ENCODE data around the gene NBPF11.
"Not testable (repeated sequence)": the region's sequence is repeated elsewhere in the genome, so short reads cannot be mapped to it uniquely, and the experiment has no call there.

The NBPF11 gene

GRCh38 chr1:148151911-148152656 is at the start of gene NBPF11:
NBPF11 (minus strand) TSS chr1:148152281; CDS start chr1:148127003, 25,278 bp downstream.
- peak; percentile 66 to 76 for DNase-seq (ENCODE audit: low read depth in 1 of 2, low spot score in 1 of 2)

DNA sequence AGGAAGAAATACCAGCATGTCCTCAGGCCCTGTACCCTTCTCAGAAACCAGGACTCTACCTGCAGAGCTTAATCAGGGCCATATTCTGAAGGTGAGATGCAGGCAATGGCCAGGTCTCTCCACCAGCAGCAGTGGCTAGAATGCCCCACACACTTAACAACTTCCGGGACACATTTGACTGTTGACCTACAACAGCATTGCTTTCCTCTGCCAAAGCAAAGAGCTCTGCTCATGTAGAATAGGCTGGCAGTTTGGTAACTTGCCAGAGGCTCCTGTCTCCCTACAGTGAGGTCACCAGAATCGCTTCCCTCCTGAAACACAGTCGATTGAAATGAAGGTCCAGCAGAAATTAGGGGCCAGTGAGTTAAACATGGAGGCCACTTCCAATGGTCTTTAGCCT is 45.3 kb upstream of the NBPF11 start:
- DNase-seq (ENCODE audit: low read depth in 1 of 2, low spot score in 1 of 2), result not testable (repeated sequence)

DNA sequence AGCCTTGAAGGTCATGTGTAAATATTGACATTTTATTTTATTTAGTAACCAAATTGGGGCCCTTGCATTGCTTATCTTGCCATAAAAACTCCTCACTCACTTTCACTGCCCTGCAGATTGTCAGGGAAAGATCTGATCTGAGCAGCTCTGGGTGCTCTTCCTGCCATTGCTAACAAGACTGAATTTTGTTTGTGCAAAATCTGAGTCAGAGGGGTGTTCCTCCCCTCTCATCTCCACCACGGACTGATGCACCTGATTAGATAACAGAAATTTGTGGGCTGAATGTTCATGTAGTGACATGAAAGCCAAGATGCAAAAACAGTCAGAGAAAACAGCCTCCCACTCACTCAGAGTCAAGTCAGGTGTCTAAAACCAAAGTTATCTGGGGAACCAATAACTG is 44.9 kb upstream of the NBPF11 start:
- DNase-seq (ENCODE audit: low read depth in 1 of 2, low spot score in 1 of 2), result not testable (repeated sequence)

DNA sequence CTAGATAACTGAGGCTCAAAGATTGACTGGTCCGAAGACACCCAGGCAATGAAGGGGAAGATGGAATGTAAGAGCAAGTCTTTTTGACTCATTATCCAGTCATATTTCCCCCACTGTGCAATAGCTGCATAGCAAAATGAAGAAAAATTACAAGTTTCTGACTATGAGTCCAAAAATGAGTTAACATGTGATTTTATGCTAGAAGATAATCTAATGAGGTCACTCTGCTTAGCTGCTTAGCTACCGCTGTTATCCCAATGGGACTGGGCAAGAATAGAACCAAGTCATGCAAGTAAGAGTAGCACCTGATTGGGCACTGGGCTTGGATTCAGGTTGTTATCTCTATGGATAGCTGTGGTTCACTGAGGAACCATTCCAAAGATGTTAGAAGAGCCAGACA is 43.0 kb upstream of the NBPF11 start:
- DNase-seq (ENCODE audit: low read depth in 1 of 2, low spot score in 1 of 2), result not testable (repeated sequence)

DNA sequence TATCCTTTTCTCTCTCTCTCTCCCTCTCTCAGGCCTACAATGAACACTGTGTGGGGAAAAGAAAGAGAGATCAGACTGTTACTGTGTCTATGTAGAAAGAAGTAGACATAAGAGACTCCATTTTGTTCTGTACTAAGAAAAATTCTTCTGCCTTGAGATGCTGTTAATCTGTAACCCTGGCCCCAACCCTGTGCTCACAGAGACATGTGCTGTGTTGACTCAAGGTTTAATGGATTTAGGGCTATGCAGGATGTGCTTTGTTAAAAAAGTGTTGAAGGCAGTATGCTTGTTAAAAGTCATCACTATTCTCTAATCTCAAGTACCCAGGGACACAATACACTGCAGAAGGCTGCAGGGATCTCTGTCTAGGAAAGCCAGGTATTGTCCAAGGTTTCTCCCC is 36.7 kb upstream of the NBPF11 start:
- not testable (repeated sequence) for DNase-seq (ENCODE audit: low read depth in 1 of 2, low spot score in 1 of 2)

DNA sequence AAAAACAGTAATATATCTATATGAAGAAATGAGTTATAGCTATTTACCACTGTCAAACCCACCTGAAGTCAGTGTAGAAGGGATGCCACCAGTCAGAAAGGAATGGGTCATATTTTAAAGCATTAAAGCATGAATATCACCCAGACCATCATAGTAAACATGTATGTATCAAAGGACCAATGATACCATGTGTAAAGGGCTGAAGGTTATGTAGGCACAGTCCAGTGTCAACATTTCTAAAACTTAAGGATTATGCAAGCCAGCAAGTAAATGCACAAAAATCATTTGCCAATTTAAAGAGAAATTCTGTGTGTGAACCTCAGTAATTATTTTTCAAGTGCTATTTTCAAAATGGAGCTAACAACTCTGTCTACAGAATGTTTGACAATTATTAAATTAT is 26.6 kb upstream of the NBPF11 start:
- DNase-seq (ENCODE audit: low read depth in 1 of 2, low spot score in 1 of 2), result not testable (repeated sequence)

DNA sequence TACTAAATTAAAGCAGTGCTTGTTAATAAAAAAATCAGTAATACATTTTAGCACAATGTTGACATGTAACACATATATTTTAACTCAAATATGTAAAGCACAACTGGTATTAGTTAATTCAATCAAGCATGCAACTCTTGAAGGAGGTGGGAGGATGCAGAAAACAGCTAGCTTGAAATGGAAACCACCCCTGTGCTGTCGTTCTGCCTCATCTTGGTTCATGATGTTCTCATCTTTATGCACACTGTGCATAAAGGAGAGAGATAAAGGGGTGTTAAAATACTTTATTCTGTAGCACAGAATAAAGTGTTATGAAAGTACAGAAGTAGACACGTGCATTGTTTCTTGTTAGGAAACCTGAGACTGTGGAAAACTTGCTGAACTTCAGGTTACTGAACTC is 23.3 kb upstream of the NBPF11 start:
- not testable (repeated sequence) for DNase-seq (ENCODE audit: low read depth in 1 of 2, low spot score in 1 of 2)

DNA sequence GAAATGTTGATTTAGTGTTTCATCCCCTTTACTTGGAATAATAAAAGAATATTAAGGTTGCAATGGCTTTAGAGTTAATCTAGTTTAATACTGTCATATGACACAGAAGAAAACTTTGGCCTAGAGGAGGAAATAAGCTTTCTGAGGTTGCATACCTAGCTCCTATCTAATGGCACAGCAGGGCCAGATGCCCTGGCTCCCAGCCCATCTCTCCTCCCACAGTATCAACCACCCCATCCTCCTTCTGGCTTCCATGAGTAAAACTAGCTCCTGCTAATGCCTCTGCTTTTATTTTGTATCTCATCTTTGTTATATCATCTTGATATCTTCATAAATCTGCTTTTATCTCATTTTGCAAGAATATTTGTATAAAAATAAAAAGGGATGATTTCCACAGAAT is 19.9 kb upstream of the NBPF11 start:
- not testable (repeated sequence) for DNase-seq (ENCODE audit: low read depth in 1 of 2, low spot score in 1 of 2)

DNA sequence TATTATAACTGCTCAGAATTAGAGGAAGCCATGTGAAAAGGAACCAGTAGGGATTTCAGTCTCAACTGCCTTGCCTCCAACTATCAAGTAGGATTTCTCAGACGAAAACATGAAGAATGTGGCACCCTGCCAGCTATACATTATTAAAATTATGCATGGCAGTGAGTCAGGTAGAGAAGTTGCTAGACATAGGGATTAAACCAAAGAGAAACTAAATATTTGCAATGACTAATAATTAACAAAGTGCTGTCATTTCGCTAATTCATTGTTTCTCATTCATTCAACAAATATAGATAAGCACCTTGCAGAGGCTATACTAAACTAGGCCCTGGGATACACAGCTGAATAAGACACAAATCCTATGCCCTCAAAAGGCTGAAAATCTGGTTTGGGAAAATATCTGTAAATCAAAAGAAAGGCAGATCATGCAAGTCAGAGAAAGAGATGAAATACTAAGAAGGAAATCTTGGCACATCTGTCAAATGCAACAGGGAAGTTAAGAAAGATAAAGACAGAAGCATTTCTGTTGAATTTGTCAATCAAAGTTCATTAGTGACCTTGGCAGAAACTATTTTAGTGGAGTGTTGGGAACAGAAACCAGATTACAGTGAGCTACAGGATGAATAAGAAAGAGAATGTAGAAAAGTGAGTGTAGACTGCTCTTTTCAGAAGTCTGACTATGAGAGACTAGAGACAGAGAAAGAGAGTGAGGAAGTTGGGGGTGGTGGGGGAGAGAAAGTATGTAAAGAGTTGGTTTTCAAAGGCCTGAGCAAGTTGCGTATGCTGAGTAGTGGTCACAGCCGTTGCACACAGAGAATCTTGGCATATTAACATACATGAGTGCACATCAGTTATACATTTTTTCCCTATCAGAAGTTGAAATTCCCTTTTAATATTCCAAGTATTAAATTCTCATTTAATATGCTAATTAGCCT is 14.7 kb upstream of the NBPF11 start:
- DNase-seq (ENCODE audit: low read depth in 1 of 2, low spot score in 1 of 2), result no peak

- no peak for DNase-seq (ENCODE audit: low read depth in 1 of 2, low spot score in 1 of 2)
Observed at GRCh38 chr1:148162363-148162762, 10.3 kb upstream of the NBPF11 start.

GRCh38 chr1:148161053-148161901 is 9.2 kb upstream of the NBPF11 start:
- no peak for DNase-seq (ENCODE audit: low read depth in 1 of 2, low spot score in 1 of 2)

DNA sequence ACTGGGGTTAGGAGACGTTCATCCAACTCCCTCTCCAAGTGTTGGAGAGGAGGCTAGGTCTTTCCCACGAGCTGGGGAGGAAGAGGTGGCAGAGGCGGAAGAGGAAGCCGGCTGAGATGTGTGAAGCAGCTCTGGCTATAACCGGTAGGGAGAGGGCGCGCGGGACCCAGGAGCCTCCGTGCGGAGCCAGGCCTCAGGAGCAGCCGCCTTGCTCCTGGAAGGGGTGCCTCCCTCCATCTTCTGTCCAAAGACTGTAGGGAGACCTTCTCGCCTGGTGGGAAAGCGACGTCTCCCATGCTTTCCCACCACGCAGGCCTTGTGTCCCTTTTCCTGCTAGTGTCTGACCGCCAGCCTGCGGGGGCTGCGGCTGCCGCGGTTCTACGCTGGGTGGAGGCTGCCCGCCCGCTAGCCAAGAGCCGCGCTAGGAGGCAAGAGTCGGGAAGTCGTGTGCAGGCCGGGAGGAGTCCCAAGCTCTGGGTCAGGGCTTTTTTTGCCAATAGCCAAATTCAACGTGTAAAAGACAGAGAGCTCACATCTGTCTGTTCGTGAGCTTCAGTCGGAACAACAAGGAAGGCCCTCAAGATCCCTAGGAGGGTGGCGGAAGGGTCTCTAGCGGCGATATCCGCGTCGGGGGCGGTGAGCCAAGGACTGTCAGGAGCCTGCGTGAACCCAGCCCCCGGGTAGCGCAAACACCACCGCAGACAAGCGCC is 8.4 kb upstream of the NBPF11 start:
- no peak for DNase-seq (ENCODE audit: low read depth in 1 of 2, low spot score in 1 of 2)

DNA sequence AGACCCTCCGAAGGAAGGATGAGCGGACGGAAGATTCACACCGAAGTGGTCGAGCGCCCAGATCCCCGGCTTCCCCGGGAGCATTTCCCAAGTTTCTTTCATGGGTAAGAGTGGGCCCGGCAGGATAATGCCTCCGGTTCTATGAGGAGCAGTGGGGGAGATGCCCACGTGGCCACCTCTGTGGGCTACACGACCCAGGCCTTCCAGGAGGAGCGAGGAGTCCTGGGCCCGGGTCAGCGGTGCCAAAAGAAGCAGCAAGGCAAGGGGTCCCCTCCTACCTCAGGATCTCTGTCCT is 7.9 kb upstream of the NBPF11 start:
- DNase-seq (ENCODE audit: low read depth in 1 of 2, low spot score in 1 of 2), result no peak

DNA sequence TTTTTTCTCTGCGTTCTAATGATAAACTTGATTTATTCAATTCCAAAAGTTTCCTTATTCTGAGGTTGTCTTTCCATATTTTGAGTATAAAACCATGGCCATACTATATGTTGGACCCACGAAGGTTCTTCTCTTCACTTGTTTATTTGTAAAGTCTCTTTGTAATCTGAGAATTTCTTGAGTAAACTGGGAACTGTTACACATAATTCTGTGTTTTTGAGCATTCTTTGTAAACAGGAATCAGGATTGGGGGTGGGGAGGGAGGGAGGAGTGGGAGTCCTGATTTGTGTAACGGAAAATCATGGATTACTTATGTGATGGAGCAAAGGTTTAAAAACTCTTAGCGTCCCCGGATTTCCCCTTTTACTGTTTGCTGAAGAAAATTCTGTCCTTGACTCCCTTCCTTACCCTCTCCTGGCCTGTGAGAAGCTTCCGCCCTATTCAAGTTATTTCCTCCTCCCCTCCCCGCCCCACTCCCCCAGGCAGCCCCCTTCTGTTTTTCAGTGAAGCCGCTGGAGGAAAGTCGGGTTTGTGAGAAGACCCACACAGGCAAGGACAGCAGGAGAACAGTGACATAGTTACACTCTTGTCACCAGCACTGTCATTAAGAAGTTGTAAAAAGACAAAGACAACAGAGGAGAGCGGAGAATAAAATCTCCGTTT is 6.4 kb upstream of the NBPF11 start:
- DNase-seq (ENCODE audit: low read depth in 1 of 2, low spot score in 1 of 2), result no peak

- DNase-seq (ENCODE audit: low read depth in 1 of 2, low spot score in 1 of 2), result not testable (repeated sequence)
Observed at GRCh38 chr1:148157803-148158202, 5.7 kb upstream of the NBPF11 start.

DNA sequence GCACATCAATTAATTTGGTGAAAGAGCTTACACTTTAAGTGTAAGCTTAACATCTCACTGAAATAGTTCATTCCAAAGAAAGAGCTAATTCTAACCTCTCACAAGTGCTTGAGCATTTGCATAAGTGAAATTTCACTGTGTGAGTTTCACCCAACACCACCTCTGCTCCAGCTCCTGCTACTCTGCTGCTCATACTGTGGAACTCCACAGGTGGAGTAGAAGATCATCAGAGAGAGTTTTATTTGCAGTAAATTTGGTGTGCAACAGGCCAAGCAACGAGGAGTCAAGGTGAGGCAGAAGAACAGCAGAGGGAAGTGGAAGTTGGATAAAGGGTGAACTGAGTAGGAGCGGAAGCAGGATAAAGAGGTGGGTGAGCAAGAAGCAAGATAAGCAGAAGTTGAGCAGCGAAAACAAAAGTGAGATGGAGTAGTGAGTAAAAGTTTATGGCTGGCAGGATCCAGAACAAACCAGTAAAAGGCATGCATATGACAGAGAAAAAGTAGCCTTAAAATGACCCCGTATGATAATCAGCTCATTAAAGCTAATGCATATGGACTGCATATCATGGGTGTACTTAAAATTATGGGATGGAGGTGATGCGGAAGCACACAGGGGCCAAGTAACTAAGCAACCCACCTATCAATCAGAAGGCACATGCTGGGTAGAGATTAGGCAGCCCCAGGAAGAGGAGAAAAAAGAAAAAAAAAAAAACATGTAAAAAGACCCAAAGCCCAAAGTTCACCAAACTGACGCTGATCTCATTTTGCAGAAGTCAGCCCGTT is 3.6 kb upstream of the NBPF11 start:
- not testable (repeated sequence) for DNase-seq (ENCODE audit: low read depth in 1 of 2, low spot score in 1 of 2)

DNA sequence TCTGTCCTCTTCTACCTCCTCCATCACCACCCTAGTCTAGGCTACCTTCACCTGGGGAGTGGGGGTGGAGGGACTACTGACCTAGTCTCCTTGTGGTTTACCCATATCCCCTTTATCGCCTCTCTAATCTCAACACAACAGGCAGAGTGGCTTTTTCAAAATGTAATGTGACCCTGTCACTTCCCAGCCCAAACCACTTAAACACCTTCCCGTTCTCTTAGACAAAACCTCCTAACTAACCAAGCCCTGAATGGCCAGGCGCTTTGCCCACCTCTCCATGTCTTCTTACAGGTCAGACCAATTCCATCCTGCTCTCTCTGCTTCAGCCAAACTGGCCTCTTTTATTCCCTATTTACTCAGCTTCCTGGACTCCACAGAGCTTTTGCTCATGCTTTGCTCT is 714 bp upstream of the NBPF11 start:
- DNase-seq (ENCODE audit: low read depth in 1 of 2, low spot score in 1 of 2), result not testable (repeated sequence)

- DNase-seq (ENCODE audit: low read depth in 1 of 2, low spot score in 1 of 2), result not testable (repeated sequence)
Observed at GRCh38 chr1:148151371-148151819, 686 bp downstream of the NBPF11 start.

DNA sequence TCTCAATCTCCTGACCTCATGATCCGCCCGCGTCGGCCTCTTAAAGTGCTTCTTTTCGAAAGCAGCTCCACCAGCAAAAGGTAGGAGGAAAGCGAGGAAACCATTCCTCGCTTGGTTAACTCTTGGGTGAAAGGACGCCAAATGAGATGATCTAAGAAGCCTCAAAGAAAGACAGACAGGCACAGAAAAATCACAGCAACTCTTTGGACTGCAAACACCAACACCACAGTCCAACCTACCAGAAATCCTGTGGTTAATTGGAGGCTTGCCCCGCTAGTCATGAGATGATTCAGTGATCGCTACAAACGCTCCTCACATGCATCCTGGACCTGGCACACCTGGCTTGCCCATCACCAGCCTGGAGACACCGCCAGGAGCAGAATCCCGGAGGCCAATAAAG is 1.1 kb downstream of the NBPF11 start:
- DNase-seq (ENCODE audit: low read depth in 1 of 2, low spot score in 1 of 2), result not testable (repeated sequence)

Measured in activated CD4-positive, alpha-beta T cell treated with anti-CD3 and anti-CD28 coated beads, Interleukin-2, amount 50 U/mL, for 24 hours (primary cell).